GM12892 (cell line): ENCODE measurements around the gene RASSF3.

Source experiments
- POLR2A ChIP-seq: IDR thresholded peaks from 2 replicates; pipeline ENCODE4 v1.6.1; 2011; ENCODE audit warnings: low read depth, low read length, control low read depth
- POLR2AphosphoS5 ChIP-seq: IDR thresholded peaks from 2 replicates; pipeline ENCODE4 v1.6.1; 2011; ENCODE audit warnings: low read depth, low read length, control low read depth

GRCh38 chr12:64687816-64688215 lies 77.5 kb downstream of the RASSF3 start:
- no peak for TF ChIP-seq POLR2A
- TF ChIP-seq POLR2AphosphoS5, result no peak
